ENCODE results near the gene HDAC1. TPM values are rescaled to one million over a fixed set of nuclear protein-coding genes. Genes with fewer than 3 reads are reported as not detected.

Gene HDAC1
- total RNA-seq, 2 experiments from 2014 or later: 259 to 263 TPM

- ChIA-PET CTCF (ENCODE audit: unreplicated experiment) (no interaction called here), POLR2A (interaction anchor here (0.6 to 1.7 kb wide), 4 partner anchors 15 to 102 kb away, joined by 3 to 5 read pairs (median 3); partner anchors contain the start of gene MARCKSL1)
- no peaks in the 10 kb centered on the region for H3K79me2 ChIP-seq (ENCODE audit: insufficient read depth, low read depth, low read length)
- TF ChIP-seq EZH2phosphoT487 (IDR thresholded peaks at IDR 0.05; ENCODE audit: borderline replicate concordance, low read depth, low read length) (no peak), CTCF (conservative IDR thresholded peaks at IDR 0.05; ENCODE audit: low read length) (peak; percentile 73)
- peaks cover 38% of the 10 kb centered on the region for H3K4me1 ChIP-seq (ENCODE audit: insufficient read depth, low read length, poor library complexity, severe bottlenecking)
- peak overlapping the region; percentile 26 for H2AFZ ChIP-seq (ENCODE audit: low read length)
- H3K27ac ChIP-seq (ENCODE audit: low read depth, low read length, poor library complexity, severe bottlenecking): peak overlapping the region; percentile 46
- H3K4me3 ChIP-seq (ENCODE audit: low read depth, low read length, poor library complexity, severe bottlenecking): peak overlapping the region; percentile 74
- H3K4me2 ChIP-seq (ENCODE audit: low read length): peak overlapping the region; percentile 87
- H3K9me3 ChIP-seq (ENCODE audit: low read length): peaks cover 8% of the 10 kb centered on the region; the same call in 1 of the 2 replicates
- intact Hi-C loops (cut with micrococcal nuclease; ENCODE audit: unreplicated experiment): loop anchor here (1.0 kb wide), 1 partner anchor 15 kb away; the partner anchor contains the start of gene MARCKSL1
- no peaks in the 10 kb centered on the region for H3K36me3 ChIP-seq (ENCODE audit: insufficient read depth, low read length)
- no peaks in the 10 kb centered on the region for H4K20me1 ChIP-seq (ENCODE audit: insufficient read depth, low read length)
- H3K9me2 ChIP-seq (ENCODE audit: insufficient read depth, low read length): no peaks in the 10 kb centered on the region
- peak; percentile 85 for DNase-seq (ENCODE audit: low spot score)
- no TSS peak for BruUV-seq (replicated peaks)
Observed at GRCh38 chr1:32350785-32351398, 59.0 kb downstream of the HDAC1 start.

- H3K79me2 ChIP-seq (ENCODE audit: insufficient read depth, low read depth, low read length): no peaks in the 10 kb centered on the region
- peak overlapping the region; percentile 87 for H3K4me2 ChIP-seq (ENCODE audit: low read length)
- peaks cover 38% of the 10 kb centered on the region for H3K4me1 ChIP-seq (ENCODE audit: insufficient read depth, low read length, poor library complexity, severe bottlenecking)
- POLR2A ChIA-PET: interaction anchor here (0.8 to 1.7 kb wide), 4 partner anchors 15 to 55 kb away, joined by 3 to 5 read pairs (median 4); partner anchors contain the start of gene MARCKSL1
- H3K27ac ChIP-seq (ENCODE audit: low read depth, low read length, poor library complexity, severe bottlenecking): peak overlapping the region; percentile 46
- H2AFZ ChIP-seq (ENCODE audit: low read length): peak overlapping the region; percentile 54; the same call in 1 of the 2 replicates
- H3K9me3 ChIP-seq (ENCODE audit: low read length): peaks cover 8% of the 10 kb centered on the region; the same call in 1 of the 2 replicates
- BruUV-seq (replicated peaks): no TSS peak
- CTCF ChIA-PET (ENCODE audit: unreplicated experiment): interaction anchor here (0.9 to 1.2 kb wide), 2 partner anchors 14 to 38 kb away, joined by 3 to 4 read pairs; no protein-coding TSS in a partner anchor
- intact Hi-C loops (cut with micrococcal nuclease; ENCODE audit: unreplicated experiment): loop anchor here (1.0 kb wide), 1 partner anchor 15 kb away; the partner anchor contains the start of gene MARCKSL1
- TF ChIP-seq EZH2phosphoT487 (IDR thresholded peaks at IDR 0.05; ENCODE audit: borderline replicate concordance, low read depth, low read length) (no peak), CTCF (conservative IDR thresholded peaks at IDR 0.05; ENCODE audit: low read length) (no peak)
- H4K20me1 ChIP-seq (ENCODE audit: insufficient read depth, low read length): no peaks in the 10 kb centered on the region
- no peaks in the 10 kb centered on the region for H3K36me3 ChIP-seq (ENCODE audit: insufficient read depth, low read length)
- H3K4me3 ChIP-seq (ENCODE audit: low read depth, low read length, poor library complexity, severe bottlenecking): peak overlapping the region; percentile 74
- H3K9me2 ChIP-seq (ENCODE audit: insufficient read depth, low read length): no peaks in the 10 kb centered on the region
- DNase-seq (ENCODE audit: low spot score): peak; percentile 96
Observed at GRCh38 chr1:32351399-32352238, 59.7 kb downstream of the HDAC1 start.
